NCI-H2171 (cell line): ENCODE data around the gene ULBP3.
A peak's percentile ranks its signal among the peaks of the same experiment; 100 is the strongest.

Source experiments
- DNase-seq: peaks from one replicate; lab custom pipeline; 2025; lab: John Stamatoyannopoulos, UW

Gene ULBP3

GRCh38 chr6:150068720-150069648, at the start of gene ULBP3:
Gene ULBP3 (minus strand): TSS chr6:150069121. CDS start chr6:150069066, 55 bp downstream.
- DNase-seq = peak; percentile 73

- no peak for DNase-seq
Measured at GRCh38 chr6:150118627-150119026, 49.7 kb upstream of the ULBP3 start.

GRCh38 chr6:150118203-150118602, 49.3 kb upstream of the ULBP3 start:
- DNase-seq = no peak

- DNase-seq = no peak
Measured at GRCh38 chr6:150116200-150116800, 47.4 kb upstream of the ULBP3 start.

GRCh38 chr6:150115769-150116168, 46.8 kb upstream of the ULBP3 start:
- no peak for DNase-seq

- DNase-seq = no peak
Measured at GRCh38 chr6:150112233-150112632, 43.3 kb upstream of the ULBP3 start.

- no peak for DNase-seq
Measured at GRCh38 chr6:150102750-150103270, 33.9 kb upstream of the ULBP3 start.

GRCh38 chr6:150100745-150101144, 31.8 kb upstream of the ULBP3 start:
- no peak for DNase-seq

GRCh38 chr6:150099953-150100352, 31.0 kb upstream of the ULBP3 start:
- DNase-seq = no peak

- DNase-seq = no peak
Measured at GRCh38 chr6:150099546-150099945, 30.6 kb upstream of the ULBP3 start.

GRCh38 chr6:150098155-150098554, 29.2 kb upstream of the ULBP3 start:
- no peak for DNase-seq

GRCh38 chr6:150093397-150093796, 24.5 kb upstream of the ULBP3 start:
- DNase-seq = peak; percentile 19

GRCh38 chr6:150091476-150091875, 22.6 kb upstream of the ULBP3 start:
- no peak for DNase-seq

- DNase-seq = no peak
Measured at GRCh38 chr6:150090328-150090727, 21.4 kb upstream of the ULBP3 start.

GRCh38 chr6:150088481-150089154, 19.7 kb upstream of the ULBP3 start:
- no peak for DNase-seq

- no peak for DNase-seq
Measured at GRCh38 chr6:150087336-150087735, 18.4 kb upstream of the ULBP3 start.

GRCh38 chr6:150086026-150086425, 17.1 kb upstream of the ULBP3 start:
- DNase-seq = no peak

GRCh38 chr6:150084426-150084825, 15.5 kb upstream of the ULBP3 start:
- no peak for DNase-seq

GRCh38 chr6:150083839-150084238, 14.9 kb upstream of the ULBP3 start:
- DNase-seq = no peak

GRCh38 chr6:150081702-150082101, 12.8 kb upstream of the ULBP3 start:
- no peak for DNase-seq

GRCh38 chr6:150079604-150080003, 10.7 kb upstream of the ULBP3 start:
- DNase-seq = no peak

- no peak for DNase-seq
Measured at GRCh38 chr6:150078788-150079187, 9.9 kb upstream of the ULBP3 start.
